SK-N-SH treated with all-trans-retinoic acid at 6 μM for 48 hours (cell line): ENCODE results near the gene TXNDC12.
A peak's percentile ranks its signal among the peaks of the same experiment; 100 is the strongest.

Experiments
- ATAC-seq: fragments of 200-7000 bp; cut with Tn5 transposase; 3 replicates; pipeline ENCODE4 v1.9.1; 2020; ENCODE audit warnings: mild to moderate bottlenecking, moderate library complexity
- CREB5 ChIP-seq: fragments of 250-450 bp; sonication (Bioruptor Pico); IDR thresholded peaks from 2 replicates; pipeline ENCODE4 v1.5.1; 2020; ENCODE audit warnings: low read depth, mild to moderate bottlenecking, moderate library complexity
- CSRNP3 ChIP-seq: fragments of 250-450 bp; sonication (Bioruptor Pico); IDR thresholded peaks from 2 replicates; pipeline ENCODE4 v1.5.1; 2021; ENCODE audit warnings: mild to moderate bottlenecking, moderate library complexity
- ISL1 ChIP-seq: fragments of 250-450 bp; sonication (Bioruptor Pico); IDR thresholded peaks from 2 replicates; pipeline ENCODE4 v2.1.2; 2022; ENCODE audit warnings: mild to moderate bottlenecking, moderate library complexity
- OSR1 ChIP-seq: fragments of 250-450 bp; sonication (Bioruptor Pico); IDR thresholded peaks from 2 replicates; pipeline ENCODE4 v1.8.0; 2022; ENCODE audit warnings: moderate library complexity, mild to moderate bottlenecking, inconsistent platforms
- PATZ1 ChIP-seq: fragments of 250-450 bp; sonication (Bioruptor Pico); IDR thresholded peaks from 2 replicates; pipeline ENCODE4 v1.8.0; 2020; ENCODE audit warnings: mild to moderate bottlenecking, moderate library complexity, borderline replicate concordance
- PPARA ChIP-seq: fragments of 250-450 bp; sonication (Bioruptor Pico); IDR thresholded peaks from 2 replicates; pipeline ENCODE4 v1.5.0; 2020; ENCODE audit warnings: mild to moderate bottlenecking, borderline replicate concordance
- RARB ChIP-seq: fragments of 250-450 bp; sonication (Bioruptor Pico); IDR thresholded peaks from 2 replicates; pipeline ENCODE4 v1.8.0; 2021; ENCODE audit warnings: mild to moderate bottlenecking, moderate library complexity
- SNAI2 ChIP-seq: fragments of 250-450 bp; sonication (Bioruptor Pico); IDR thresholded peaks from 2 replicates; pipeline ENCODE4 v1.5.0; 2020; ENCODE audit warnings: mild to moderate bottlenecking, moderate library complexity
- TCF4 ChIP-seq: fragments of 250-450 bp; sonication (Bioruptor Pico); IDR thresholded peaks from 2 replicates; pipeline ENCODE4 v1.8.0; 2021; ENCODE audit warnings: mild to moderate bottlenecking, moderate library complexity, borderline replicate concordance
- TOX ChIP-seq: fragments of 250-450 bp; sonication (Bioruptor Pico); IDR thresholded peaks from 2 replicates; pipeline ENCODE4 v1.8.0; 2021; ENCODE audit warnings: mild to moderate bottlenecking, moderate library complexity, borderline replicate concordance
- TSHZ2 ChIP-seq: fragments of 250-450 bp; sonication (Bioruptor Pico); IDR thresholded peaks from 2 replicates; pipeline ENCODE4 v1.5.0; 2020; ENCODE audit warnings: mild to moderate bottlenecking, moderate library complexity
- ZC3H10 ChIP-seq: fragments of 250-450 bp; sonication (Bioruptor Pico); IDR thresholded peaks from 2 replicates; pipeline ENCODE4 v1.5.1; 2021; ENCODE audit warnings: mild to moderate bottlenecking, moderate library complexity
- ZFP3 ChIP-seq: fragments of 250-450 bp; sonication (Bioruptor Pico); IDR thresholded peaks from 2 replicates; pipeline ENCODE4 v1.5.0; 2020; ENCODE audit warnings: mild to moderate bottlenecking, moderate library complexity
- ZFP30 ChIP-seq: fragments of 450-650 bp; formaldehyde crosslinking; IDR thresholded peaks from 2 replicates; pipeline ENCODE4 v1.5.0; 2022; ENCODE audit warnings: mild to moderate bottlenecking, moderate library complexity
- ZNF565 ChIP-seq: fragments of 450-650 bp; formaldehyde crosslinking; conservative IDR thresholded peaks from 2 replicates; pipeline ENCODE4 v1.5.0; 2020; ENCODE audit warnings: low read depth, mild to moderate bottlenecking, moderate library complexity
- ZNF70 ChIP-seq: fragments of 450-650 bp; formaldehyde crosslinking; IDR thresholded peaks from 2 replicates; pipeline ENCODE4 v1.5.0; 2020; ENCODE audit warnings: mild to moderate bottlenecking, moderate library complexity

Gene TXNDC12

GRCh38 chr1:52055066-52055865, at the start of gene TXNDC12:
TXNDC12 (minus strand) TSS chr1:52055191; CDS start chr1:52055096, 95 bp downstream.
- peak; percentile 91 for ATAC-seq

GRCh38 chr1:52102336-52103013, 47.5 kb upstream of the TXNDC12 start:
- ATAC-seq: no peak
- TF ChIP-seq ZFP30: no peak
- no peak for TF ChIP-seq CSRNP3 (CRISPR knock-in tag)
- TF ChIP-seq PPARA: no peak
- no peak for TF ChIP-seq TSHZ2 (CRISPR knock-in tag)
- TF ChIP-seq ZC3H10 (CRISPR knock-in tag): no peak
- TF ChIP-seq, all 23 proteins: peak for 0

More at GRCh38 chr1:52055066-52055865, at the start of gene TXNDC12:
- no peak for TF ChIP-seq RARB (CRISPR knock-in tag)
- no peak for TF ChIP-seq CSRNP3 (CRISPR knock-in tag)
- no peak for TF ChIP-seq ZFP30
- no peak for TF ChIP-seq ZNF70 (CRISPR knock-in tag)
- TF ChIP-seq PATZ1 (CRISPR knock-in tag): no peak
- TF ChIP-seq TCF4 (CRISPR knock-in tag): no peak
- TF ChIP-seq TSHZ2 (CRISPR knock-in tag): no peak

- no peak for ATAC-seq
- TF ChIP-seq ZNF565 (CRISPR knock-in tag) (no peak), TOX (no peak), ZFP30 (no peak), ZC3H10 (CRISPR knock-in tag) (no peak), TSHZ2 (CRISPR knock-in tag) (no peak), OSR1 (no peak), SNAI2 (CRISPR knock-in tag) (no peak), ISL1 (no peak), ZFP3 (CRISPR knock-in tag) (no peak), TCF4 (CRISPR knock-in tag) (no peak), CREB5 (no peak), ZNF70 (CRISPR knock-in tag) (no peak)
These were observed 43.3 kb upstream of the TXNDC12 start for GRCh38 chr1:52098139-52098871.
